K562 (cell line): ENCODE measurements around the gene FILIP1L. TPM values are rescaled to one million over a fixed set of nuclear protein-coding genes. Genes with fewer than 3 reads are reported as not detected.

Experiments
- ATAC-seq: fragments of 200-7000 bp; cut with Tn5 transposase; 3 replicates; pipeline ENCODE4 v1.9.1; 2020; ENCODE audit warnings: moderate library complexity
- BruUV-seq: library from RNA; stranded (reverse); fragments of 400-500 nt; replicated peaks from 2 replicates; lab custom pipeline; 2021; lab: Mats Ljungman, UMichigan
- CTCF ChIA-PET: fragments of 300-600 bp; formaldehyde crosslinking; extraction: SDS; loops from one replicate; lab custom pipeline; 2021; ENCODE audit warnings: low intra/inter-chr PET ratio; lab: Yijun Ruan, JAX
- POLR2A ChIA-PET: fragments of 300-600, 350-650 bp; sonication (Branson Sonifier 250); formaldehyde crosslinking; extraction: SDS; loops from one replicate; lab custom pipeline; 2021; ENCODE audit warnings: antibody characterized with exemption, inconsistent platforms; lab: Yijun Ruan, JAX
- DNase-seq, 4 experiments: peaks; one replicate each; pipeline versions ENCODE4 v3.0.0 to v3.0.0-alpha.2; 2011 to 2018; ENCODE audit warnings: low spot score in 3 of 4, mixed read lengths in 3 of 4; ENCODE audit errors: extremely low read depth in 1 of 4
- FAIRE-seq: peaks from 2 replicates; lab custom pipeline; 2011; peaks lifted over from hg19 to GRCh38; lab: Jason Lieb, UNC
- H2AFZ ChIP-seq: 2 replicates; pipeline ENCODE4 v1.6.0; 2011; ENCODE audit warnings: low read depth, low read length, control low read depth, inconsistent platforms
- H3K27ac ChIP-seq: fragments of 200-600 bp; 3 replicates; pipeline ENCODE4 v1.8.0; 2011; ENCODE audit warnings: low read depth, mild to moderate bottlenecking, control low read depth, inconsistent platforms, low read length, moderate library complexity, mixed read lengths; ENCODE audit errors: extremely low read depth
- H3K27me3 ChIP-seq, 2 experiments: fragments of 300-600 bp in 1 of 2; 2 replicates in 1 of 2; 3 replicates in 1 of 2; pipeline versions ENCODE4 v1.6.0 to v1.8.0; 2011; ENCODE audit warnings: inconsistent platforms in 2 of 2, low read length in 2 of 2, mild to moderate bottlenecking in 1 of 2, mixed read lengths in 1 of 2, moderate library complexity in 1 of 2; ENCODE audit not compliant: control insufficient read depth in 2 of 2, insufficient read depth in 2 of 2
- H3K36me3 ChIP-seq: fragments of 300-600 bp; 3 replicates; pipeline ENCODE4 v1.8.0; 2011; ENCODE audit warnings: mild to moderate bottlenecking, low read length, inconsistent platforms; ENCODE audit not compliant: control insufficient read depth, insufficient read depth
- H3K4me1 ChIP-seq, 2 experiments: fragments of 200-600 bp in 1 of 2; replicated peaks in 1 of 2; 2 replicates in 1 of 2; 3 replicates in 1 of 2; pipeline versions ENCODE4 v1.5.1 to v1.8.0; 2011; ENCODE audit warnings: inconsistent platforms in 2 of 2, low read length in 2 of 2, mild to moderate bottlenecking in 1 of 2, mixed read lengths in 1 of 2, moderate library complexity in 1 of 2; ENCODE audit not compliant: control insufficient read depth in 2 of 2, insufficient read depth in 2 of 2
- H3K4me2 ChIP-seq: 2 replicates; pipeline ENCODE4 v1.6.1; 2011; ENCODE audit warnings: low read length, control low read depth, inconsistent platforms, mixed read lengths; ENCODE audit not compliant: insufficient read depth
- H3K4me3 ChIP-seq: fragments of 200-600 bp; sonication (generic), shearing (Covaris generic); 2 replicates; pipeline ENCODE4 v1.5.1; 2016; ENCODE audit warnings: control low read depth, inconsistent platforms
- H3K79me2 ChIP-seq: fragments of 200-600 bp; 3 replicates; pipeline ENCODE4 v1.8.0; 2011; ENCODE audit warnings: low read length, inconsistent platforms; ENCODE audit not compliant: control insufficient read depth, insufficient read depth
- H3K9ac ChIP-seq, 2 experiments: 2 replicates each; pipeline versions ENCODE4 v1.6.0 to v1.6.1; 2011; ENCODE audit warnings: low read depth in 2 of 2, low read length in 2 of 2, control low read depth in 1 of 2, inconsistent platforms in 1 of 2, mild to moderate bottlenecking in 1 of 2, mixed read lengths in 1 of 2; ENCODE audit not compliant: insufficient read depth in 1 of 2
- H3K9me1 ChIP-seq: one replicate; pipeline ENCODE4 v1.6.0; 2011; ENCODE audit warnings: inconsistent platforms, mild to moderate bottlenecking, low read length, moderate library complexity; ENCODE audit not compliant: control insufficient read depth, insufficient read depth
- H3K9me3 ChIP-seq: replicated peaks from 2 replicates; pipeline ENCODE4 v1.5.1; 2011; ENCODE audit warnings: low read depth, low read length, inconsistent platforms; ENCODE audit not compliant: control insufficient read depth, insufficient read depth
- H4K20me1 ChIP-seq: replicated peaks from 2 replicates; pipeline ENCODE4 v1.6.1; 2011; ENCODE audit warnings: low read length, inconsistent platforms, mixed read lengths; ENCODE audit not compliant: control insufficient read depth, insufficient read depth
- CHD2 ChIP-seq: IDR thresholded peaks from 2 replicates; pipeline ENCODE4 v1.6.1; 2011; ENCODE audit warnings: low read depth, low read length
- CREB1 ChIP-seq, 2 experiments: sonication (generic) in 1 of 2; formaldehyde crosslinking in 1 of 2; IDR thresholded peaks; 2 replicates each; pipeline versions ENCODE4 v1.6.1 to v1.8.0; 2012 to 2022; ENCODE audit warnings: inconsistent platforms in 1 of 2, mild to moderate bottlenecking in 1 of 2, missing genetic modification reagents in 1 of 2, moderate library complexity in 1 of 2
- FOXJ2 ChIP-seq: fragments of 200-800 bp; sonication (Bioruptor generic); IDR thresholded peaks from 2 replicates; pipeline ENCODE4 v1.6.1; 2016; ENCODE audit warnings: missing genetic modification characterization, missing compliant biosample characterization
- HMBOX1 ChIP-seq: sonication (generic); IDR thresholded peaks from 2 replicates; pipeline ENCODE4 v1.6.1; 2016
- HMGXB4 ChIP-seq: sonication (generic); formaldehyde crosslinking; IDR thresholded peaks from 2 replicates; pipeline ENCODE4 v1.8.1; 2023; ENCODE audit warnings: mild to moderate bottlenecking, missing genetic modification reagents
- ILK ChIP-seq: fragments of 450-650 bp; IDR thresholded peaks from 2 replicates; pipeline ENCODE4 v1.6.1; 2016; ENCODE audit warnings: missing genetic modification characterization, low read depth, mild to moderate bottlenecking, missing compliant biosample characterization, moderate library complexity, borderline replicate concordance
- MEIS2 ChIP-seq: fragments of 450-650 bp; IDR thresholded peaks from 2 replicates; pipeline ENCODE4 v1.6.1; 2014; ENCODE audit warnings: mild to moderate bottlenecking; ENCODE audit not compliant: partially characterized antibody
- NFATC3 ChIP-seq: fragments of 450-650 bp; IDR thresholded peaks from 2 replicates; pipeline ENCODE4 v1.6.1; 2017; ENCODE audit warnings: mild to moderate bottlenecking
- NFIC ChIP-seq: fragments of 450-650 bp; IDR thresholded peaks from 2 replicates; pipeline ENCODE4 v1.6.1; 2017; ENCODE audit warnings: mild to moderate bottlenecking, inconsistent platforms
- RBM39 ChIP-seq: fragments of 200-400 bp; formaldehyde crosslinking; optimal IDR thresholded peaks from 2 replicates; pipeline ENCODE3; 2018; ENCODE audit warnings: low read depth, low read length
- TFE3 ChIP-seq: fragments of 450-650 bp; formaldehyde crosslinking; IDR thresholded peaks from 2 replicates; pipeline ENCODE4 v1.4.0; 2020; ENCODE audit warnings: mild to moderate bottlenecking, mixed read lengths
- WGBS: fragments of 100-300 bp; shearing (Covaris generic); methylation state at CpG from one replicate; pipeline ENCODE4 v1.1.6; 2016; ENCODE audit warnings: low coverage, mixed read lengths; ENCODE audit not compliant: insufficient coverage; ENCODE audit errors: missing lambda C conversion rate; 5-methylcytosine and 5-hydroxymethylcytosine counted together
- in situ Hi-C: fragments of 300-500 bp; cut with MboI; formaldehyde crosslinking; loops from 4 replicates; pipeline ENCODE4 v1.15.0; 2018; ENCODE audit warnings: inconsistent platforms, mixed read lengths
- intact Hi-C: fragments of 100-400 bp; cut with micrococcal nuclease; formaldehyde crosslinking; loops from 2 replicates; pipeline ENCODE4 v1.14.2; 2022
- polyA plus RNA-seq, 8 experiments: library from polyadenylated mRNA; depleted of rRNA in 4 of 8; stranded (reverse) in 5 of 8; unstranded in 3 of 8; fragments of >200 nt; fragmentation: Nextera tagmentation in 2 of 8; fragmentation: Illumina TruSeq in 1 of 8; extraction: Ambion mirVana in 2 of 8; extraction: Trizol in 1 of 8; gene quantifications; 2 replicates each; pipeline versions ENCODE4 v1.2.1 to v1.2.3, GENCODE V29; 2011 to 2014; ENCODE audit warnings: inconsistent platforms in 1 of 8, missing spikeins in 1 of 8
- total RNA-seq, 7 experiments: library from RNA; depleted of rRNA in 6 of 7; stranded (reverse); fragments of >200 nt in 6 of 7; fragmentation: Illumina TruSeq in 2 of 7; extraction: Trizol in 2 of 7; gene quantifications; 2 replicates each; pipeline versions ENCODE4 v1.2.1 to v1.2.3, GENCODE V29; 2011 to 2021; ENCODE audit warnings: low replicate concordance in 1 of 7

The FILIP1L gene
- total and polyA plus RNA-seq, 9 of the 15 experiments (the other 6 are each of a cell fraction or from before 2014, with no cell fraction given), result 0.50 to 2.1 (median 1.1) TPM

GRCh38 chr3:100081311-100081710 lies 33.0 kb downstream of the FILIP1L start:
- Histone ChIP-seq H4K20me1 (no peaks in the 10 kb centered on the region), H3K9ac (no peak overlapping the region), H3K79me2 (peaks cover 6% of the 10 kb centered on the region; the same call in 1 of the 3 replicates), H3K27ac (no peak overlapping the region), H3K27me3 (no peaks in the 10 kb centered on the region), H2AFZ (no peak overlapping the region), H3K4me2 (no peak overlapping the region), H3K4me3 (no peak overlapping the region), H3K36me3 (no peaks in the 10 kb centered on the region), H3K9me3 (no peaks in the 10 kb centered on the region)
- FAIRE-seq, result no peak
- CTCF ChIA-PET, result no interaction called here
- ATAC-seq, result no peak; the same call in 2 of the 3 replicates
- POLR2A ChIA-PET, result no interaction called here
- no TSS peak for BruUV-seq
- TF ChIP-seq HMGXB4 (CRISPR knock-in tag), result no peak
- TF ChIP-seq MEIS2, result peak; percentile 0
- TF ChIP-seq, all 486 proteins: peak for 1
- DNase-seq, result no peak
- intact Hi-C loops (no loop called here), in situ Hi-C loops (no loop called here)
- WGBS, result 0% methylated on average over 1 of the region's 1 CpG
- Histone ChIP-seq H3K9me1 (no peaks in the 10 kb centered on the region), H3K4me1 (peaks cover 3 to 49% of the 10 kb centered on the region in 2 experiments; a peak in 4 of 5 replicates)

- no TSS peak for BruUV-seq
- FAIRE-seq (no peak), ATAC-seq (no peak), DNase-seq (no peak)
- Histone ChIP-seq H3K9ac (no peak overlapping the region), H3K4me3 (no peak overlapping the region), H3K27me3 (no peaks in the 10 kb centered on the region), H4K20me1 (no peaks in the 10 kb centered on the region), H3K36me3 (no peaks in the 10 kb centered on the region), H3K9me3 (no peaks in the 10 kb centered on the region), H3K4me1 (peaks cover 3 to 57% of the 10 kb centered on the region in 2 experiments; a peak in 4 of 5 replicates), H3K9me1 (no peaks in the 10 kb centered on the region), H3K79me2 (peaks cover 6% of the 10 kb centered on the region; the same call in 1 of the 3 replicates), H3K27ac (no peak overlapping the region), H2AFZ (no peak overlapping the region), H3K4me2 (no peak overlapping the region)
- CTCF ChIA-PET, result no interaction called here
- TF ChIP-seq RBM39 (no peak), CHD2 (no peak), TFE3 (CRISPR knock-in tag) (peak; percentile 49), CREB1 (IDR thresholded peaks at IDR 0.05) (no peak), CREB1 (CRISPR knock-in tag; IDR thresholded peaks at IDR 0.05) (no peak), NFIC (no peak), FOXJ2 (peak; percentile 53; the same call in 1 of the 2 replicates), ILK (tag) (no peak), HMBOX1 (0 out of 2 replicates have a peak, but pooled peaks have one; percentile 2), NFATC3 (no peak)
- POLR2A ChIA-PET, result no interaction called here
- in situ Hi-C loops, result no loop called here
- intact Hi-C loops, result no loop called here
- 63% methylated on average over 2 of the region's 2 CpGs for WGBS
These were observed 33.7 kb downstream of the FILIP1L start for GRCh38 chr3:100080573-100080972.
